PFSK-1 (cell line): Measurements from ENCODE around the gene SLC25A15. TPM values are rescaled to one million over a fixed set of nuclear protein-coding genes. Genes with fewer than 3 reads are reported as not detected.

ENCODE experiments used
- FOXP2 ChIP-seq: optimal IDR thresholded peaks from 2 replicates; pipeline ENCODE3; 2011; ENCODE audit warnings: borderline replicate concordance, control low read depth, inconsistent platforms; ENCODE audit not compliant: insufficient read depth; ENCODE audit errors: extremely low read length, extremely low read depth
- POLR2AphosphoS5 ChIP-seq: IDR thresholded peaks from 2 replicates; pipeline ENCODE4 v1.6.1; 2012; ENCODE audit warnings: low read depth, mild to moderate bottlenecking, control low read depth, low read length, moderate library complexity
- REST ChIP-seq, 2 experiments: IDR thresholded peaks; 2 replicates each; pipeline versions ENCODE4 v1.6.1 to v1.8.0; 2011 to 2012; ENCODE audit warnings: low read depth in 2 of 2, low read length in 2 of 2, control low read depth in 1 of 2, inconsistent platforms in 1 of 2, mild to moderate bottlenecking in 1 of 2, moderate library complexity in 1 of 2; ENCODE audit not compliant: insufficient read depth in 1 of 2
- SIN3A ChIP-seq: IDR thresholded peaks from 2 replicates; pipeline ENCODE4 v1.6.1; 2012; ENCODE audit warnings: mild to moderate bottlenecking, low read length, moderate library complexity, borderline replicate concordance; ENCODE audit not compliant: insufficient read depth
- TAF1 ChIP-seq: IDR thresholded peaks from 2 replicates; pipeline ENCODE4 v1.6.1; 2012; ENCODE audit warnings: low read length, control low read depth, borderline replicate concordance; ENCODE audit not compliant: insufficient read depth
- polyA plus RNA-seq: library from polyadenylated mRNA; unstranded; fragments of >200 nt; gene quantifications from one replicate; pipeline ENCODE4 v1.2.1, GENCODE V29; 2012; ENCODE audit warnings: low read depth, missing spikeins; ENCODE audit not compliant: insufficient read length

SLC25A15 gene
- polyA plus RNA-seq, result 10.3 TPM

GRCh38 chr13:40789275-40790153, at the start of gene SLC25A15:
TSS of gene SLC25A15 (plus strand) at chr13:40789611. CDS start at chr13:40793227, 3,616 bp downstream.
- TF ChIP-seq FOXP2 (peak; percentile 37), TAF1 (no peak), POLR2AphosphoS5 (no peak), REST (IDR thresholded peaks at IDR 0.05; ENCODE audit: insufficient read depth in 1 of 2, low read depth in 2 of 2, low read length in 2 of 2) (no peak), SIN3A (no peak)

- TF ChIP-seq TAF1 (no peak), FOXP2 (no peak), SIN3A (no peak), POLR2AphosphoS5 (no peak), REST (IDR thresholded peaks at IDR 0.05; ENCODE audit: insufficient read depth in 1 of 2, low read depth in 2 of 2, low read length in 2 of 2) (no peak)
Measured at GRCh38 chr13:40749327-40749726, 40.1 kb upstream of the SLC25A15 start.

- no peak for TF ChIP-seq TAF1
- TF ChIP-seq FOXP2, result no peak
Measured at GRCh38 chr13:40755082-40755700, 34.2 kb upstream of the SLC25A15 start.

- TF ChIP-seq FOXP2 (no peak), REST (IDR thresholded peaks at IDR 0.05; ENCODE audit: insufficient read depth in 1 of 2, low read depth in 2 of 2, low read length in 2 of 2) (no peak)
Measured at GRCh38 chr13:40756042-40756441, 33.4 kb upstream of the SLC25A15 start.

- no peak for TF ChIP-seq REST (IDR thresholded peaks at IDR 0.05; ENCODE audit: insufficient read depth in 1 of 2, low read depth in 2 of 2, low read length in 2 of 2)
- TF ChIP-seq SIN3A, result no peak
Measured at GRCh38 chr13:40758811-40759210, 30.6 kb upstream of the SLC25A15 start.
